Aorta (tissue), 5 donors: ENCODE measurements around the gene SMIM24. TPM values are rescaled to one million over a fixed set of nuclear protein-coding genes. Genes with fewer than 3 reads are reported as not detected.
A peak's percentile ranks its signal among the peaks of the same experiment; 100 is the strongest.

Experiments
- ATAC-seq: fragments of 200-7000 bp; cut with Tn5 transposase; one replicate; pipeline ENCODE4 v1.9.1; 2022; ENCODE audit warnings: moderate library complexity; ENCODE audit not compliant: low FRiP score
- DNase-seq, 2 donors: peaks; one replicate each; pipeline ENCODE4 v3.0.0-alpha.2; 2020
- H3K27ac ChIP-seq, 2 donors: one replicate each; pipeline ENCODE4 v1.5.1; 2013; ENCODE audit warnings: low read length in 2 of 2, mild to moderate bottlenecking in 2 of 2, moderate library complexity in 2 of 2, control low read depth in 1 of 2, inconsistent platforms in 1 of 2, low read depth in 1 of 2
- H3K27me3 ChIP-seq, 2 donors: one replicate each; pipeline ENCODE4 v1.6.1; 2013; ENCODE audit warnings: control low read depth in 1 of 2, low read length in 1 of 2, mild to moderate bottlenecking in 1 of 2, moderate library complexity in 1 of 2; ENCODE audit not compliant: insufficient read depth in 2 of 2, control insufficient read depth in 1 of 2
- H3K36me3 ChIP-seq, 2 donors: one replicate each; pipeline ENCODE4 v1.6.1; 2013; ENCODE audit warnings: control low read depth in 1 of 2, low read length in 1 of 2, mild to moderate bottlenecking in 1 of 2; ENCODE audit not compliant: insufficient read depth in 2 of 2, control insufficient read depth in 1 of 2
- H3K4me1 ChIP-seq, 2 donors: one replicate each; pipeline ENCODE4 v1.6.1; 2013; ENCODE audit warnings: low read length in 2 of 2, control low read depth in 1 of 2, mild to moderate bottlenecking in 1 of 2, moderate library complexity in 1 of 2; ENCODE audit not compliant: insufficient read depth in 2 of 2, control insufficient read depth in 1 of 2
- H3K4me3 ChIP-seq, 2 donors: one replicate each; pipeline ENCODE4 v1.5.1; 2013; ENCODE audit warnings: low read length in 2 of 2, control low read depth in 1 of 2, mild to moderate bottlenecking in 1 of 2
- H3K9me3 ChIP-seq: one replicate; pipeline ENCODE4 v1.6.1; 2013; ENCODE audit warnings: mild to moderate bottlenecking, low read length; ENCODE audit not compliant: control insufficient read depth
- WGBS, 2 donors: extraction: QIAGEN DNeasy Blood & Tissue Kit; methylation state at CpG; one replicate each; pipeline ENCODE4 v1.1.7; 2013; 5-methylcytosine and 5-hydroxymethylcytosine counted together
- intact Hi-C, 2 donors: fragments of 100-400 bp; cut with DNase I; formaldehyde crosslinking; loops; one replicate each; pipeline versions ENCODE4 v1.14.2 to v1.15.0; 2022
- polyA plus RNA-seq, 2 donors: library from polyadenylated mRNA; stranded (reverse); fragments of 200-250 nt; gene quantifications; one replicate each; pipeline ENCODE4 v1.2.3, GENCODE V29; 2013
- total RNA-seq, 2 donors: library from RNA; stranded (reverse); fragmentation: NEBNext Ultra II Directional; extraction: Animal tissue kit (Norgen Biotek cat#: 25700); gene quantifications; one replicate each; pipeline ENCODE4 v1.2.1, GENCODE V29; 2021
- donor health status: healthy with polysubstance abuse.
- donor health status: Bipolar disorder and iron deficiency.
- donor health status: DM: no; HTN: no; CAD: no.
- donor health status: DM: no; HTN: no; CAD: no.
- donor health status: DM: yes; HTN: yes; CAD: no.

SMIM24 gene
- total and polyA plus RNA-seq, 4 donors: 0.67 to 62.6 TPM; not detected in 2

DNA sequence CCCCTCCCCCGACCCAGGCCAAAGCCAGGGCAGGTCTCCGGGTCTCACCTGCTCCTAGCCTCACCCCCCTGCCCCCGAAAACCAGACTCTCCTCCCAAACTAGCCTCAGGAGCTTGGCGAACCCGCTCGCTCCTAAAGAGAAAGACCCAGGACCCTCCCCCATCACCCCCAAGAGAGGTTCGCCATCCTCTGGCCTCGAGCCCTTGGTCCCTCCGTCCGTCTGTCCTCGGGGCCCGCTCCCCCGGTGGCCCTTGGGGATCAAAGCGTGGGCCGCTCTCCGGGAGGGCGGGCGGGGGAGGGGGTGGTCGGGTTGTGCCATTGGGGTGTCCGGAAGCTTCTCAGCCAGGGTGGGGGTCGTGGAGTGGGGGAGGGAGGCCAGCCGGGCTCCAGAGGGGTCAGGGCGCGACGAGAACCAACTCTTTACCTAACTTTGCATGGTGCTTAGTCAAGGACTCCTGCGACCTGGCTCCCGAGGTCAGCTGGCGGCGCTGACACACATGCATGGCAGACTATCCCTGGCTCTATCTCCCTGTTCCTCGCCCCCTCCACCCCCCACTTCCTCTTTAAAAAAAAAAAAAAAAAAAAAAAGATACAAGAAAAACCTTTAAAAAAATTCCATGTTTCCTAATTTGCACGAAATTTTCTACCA is 15.6 kb downstream of the SMIM24 start:
- 38 to 52% methylated on average over 27 to 31 of the region's 31 CpGs for WGBS, 2 donors
- Histone ChIP-seq H3K27me3 (no peaks in the 10 kb centered on the region), H3K36me3 (no peaks in the 10 kb centered on the region), H3K4me1 (peaks cover 0 to 2% of the 10 kb centered on the region in 2 donors), H3K27ac (peak overlapping the region in 1 of 2 donors; percentile 22), H3K4me3 (no peak overlapping the region), H3K9me3 (no peaks in the 10 kb centered on the region)
- DNase-seq: peak; percentile 56 to 77
- ATAC-seq: no peak
- intact Hi-C loops: loop anchor here in 1 of 2 donors (5.0 kb wide), 1 partner anchor 32 kb away; no protein-coding TSS in a partner anchor

DNA sequence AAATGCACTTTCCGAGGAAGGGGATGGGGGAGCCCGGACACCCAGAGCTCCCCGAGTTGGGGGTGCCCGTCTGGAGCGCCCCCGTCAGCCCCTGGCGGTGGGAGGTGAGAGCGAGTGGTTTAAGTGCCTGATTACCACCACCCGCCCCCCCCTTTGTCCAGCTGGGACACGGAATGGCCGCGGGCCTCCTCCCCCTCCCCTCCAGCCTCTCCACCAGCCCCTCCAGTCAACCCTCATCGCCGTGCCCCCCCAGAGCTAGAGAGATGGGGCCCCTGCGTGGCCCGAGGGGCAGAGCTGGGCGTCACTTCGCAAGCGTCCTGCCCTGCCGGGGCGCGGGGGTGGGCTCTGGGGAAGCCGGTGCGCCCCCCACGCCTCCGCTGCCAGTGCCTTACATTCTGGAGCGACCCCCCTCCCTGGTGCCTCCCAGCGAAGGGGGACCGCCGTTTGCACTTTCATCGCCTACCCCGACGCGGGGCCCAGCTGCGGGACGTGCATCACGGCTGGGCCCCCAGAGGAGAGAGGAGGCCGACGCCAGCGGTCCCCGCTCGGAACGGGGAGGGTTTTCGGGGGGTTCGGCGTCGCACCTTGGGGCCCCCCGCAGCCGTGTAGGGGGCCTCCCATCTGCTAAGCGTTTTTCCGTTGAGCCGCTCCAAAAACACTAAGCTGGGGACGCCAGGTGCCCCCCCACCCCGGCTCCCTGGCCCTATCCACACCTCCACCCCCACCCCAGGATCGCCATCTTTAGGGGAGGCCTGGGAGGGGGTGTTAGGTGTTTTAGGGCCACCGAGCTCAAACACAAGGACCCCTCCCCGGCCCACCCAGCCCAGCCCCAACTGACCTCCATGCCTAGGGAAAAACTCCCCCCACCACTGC is 16.4 kb downstream of the SMIM24 start:
- ATAC-seq: no peak
- Histone ChIP-seq H3K4me3 (no peak overlapping the region), H3K4me1 (peaks cover 0 to 2% of the 10 kb centered on the region in 2 donors), H3K36me3 (no peaks in the 10 kb centered on the region), H3K9me3 (no peaks in the 10 kb centered on the region), H3K27ac (peak overlapping the region in 1 of 2 donors; percentile 46), H3K27me3 (no peaks in the 10 kb centered on the region)
- WGBS, 2 donors: 65 to 67% methylated on average over 44 to 57 of the region's 57 CpGs
- intact Hi-C loops: no loop called here
- DNase-seq: peak in 1 of 2 donors; percentile 74

GRCh38 chr19:3462991-3463713 is 17.2 kb downstream of the SMIM24 start:
- WGBS, 2 donors: 69% methylated on average over 48 to 58 of the region's 58 CpGs
- DNase-seq: peak; percentile 54 to 75
- no peak overlapping the region for H3K27ac ChIP-seq
- H3K9me3 ChIP-seq: no peaks in the 10 kb centered on the region
- no peak for ATAC-seq
- H3K4me1 ChIP-seq: peaks cover 0 to 2% of the 10 kb centered on the region in 2 donors
- intact Hi-C loops: no loop called here
- no peaks in the 10 kb centered on the region for H3K27me3 ChIP-seq
- H3K36me3 ChIP-seq: no peaks in the 10 kb centered on the region
- no peak overlapping the region for H3K4me3 ChIP-seq

DNA sequence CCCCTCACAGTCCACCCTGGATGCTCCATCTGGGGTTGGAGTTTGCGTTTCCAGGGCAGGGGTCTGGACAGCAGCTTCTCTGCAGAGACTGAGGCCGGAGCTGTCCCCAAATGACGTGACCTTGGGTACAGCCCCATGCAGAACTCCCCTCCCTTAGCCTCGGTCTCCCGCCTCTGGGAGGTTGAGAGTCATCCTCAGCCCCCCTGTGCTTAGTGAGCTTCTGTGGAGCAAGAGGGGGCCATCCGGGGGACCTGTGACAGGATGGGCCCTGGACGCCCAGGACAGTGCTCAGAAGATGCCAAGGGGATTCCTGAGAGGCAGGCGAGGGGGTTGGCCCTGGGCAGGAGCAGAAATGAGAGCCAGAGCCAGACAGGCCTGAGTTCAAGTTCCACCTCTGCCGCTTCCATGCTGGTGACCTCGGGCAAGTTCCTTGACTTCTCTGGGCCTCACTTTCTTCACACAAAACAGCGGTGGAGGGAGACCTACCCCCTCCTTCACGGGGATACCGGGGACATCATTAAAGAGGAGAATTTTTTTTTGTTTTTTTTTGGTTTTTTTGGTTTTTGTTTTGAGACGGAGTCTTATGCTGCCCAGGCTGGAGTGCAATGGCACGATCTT is 20.3 kb downstream of the SMIM24 start:
- peak overlapping the region; percentile 93 to 96 for H3K27ac ChIP-seq
- H3K36me3 ChIP-seq: no peaks in the 10 kb centered on the region
- no peak for DNase-seq
- intact Hi-C loops: loop anchor here (1.0 to 5.0 kb wide), 2 partner anchors 9 to 123 kb away; no protein-coding TSS in a partner anchor
- no peaks in the 10 kb centered on the region for H3K9me3 ChIP-seq
- peak; percentile 6 for ATAC-seq
- peaks cover 0 to 2% of the 10 kb centered on the region in 2 donors for H3K4me1 ChIP-seq
- WGBS, 2 donors: 8 to 15% methylated on average over 15 of the region's 15 CpGs
- H3K4me3 ChIP-seq: no peak overlapping the region
- no peaks in the 10 kb centered on the region for H3K27me3 ChIP-seq

- no peaks in the 10 kb centered on the region for H3K36me3 ChIP-seq
- 2 to 6% methylated on average over 25 to 26 of the region's 26 CpGs for WGBS, 2 donors
- DNase-seq (peak; percentile 96), ATAC-seq (peak; percentile 91)
- no peaks in the 10 kb centered on the region for H3K27me3 ChIP-seq
- H3K9me3 ChIP-seq: no peaks in the 10 kb centered on the region
- H3K4me3 ChIP-seq: no peak overlapping the region
- intact Hi-C loops: loop anchor here (1.0 to 5.0 kb wide), 2 partner anchors 8 to 122 kb away; no protein-coding TSS in a partner anchor
- H3K4me1 ChIP-seq: peaks cover 0 to 2% of the 10 kb centered on the region in 2 donors
- H3K27ac ChIP-seq: peak overlapping the region; percentile 93 to 96
Measured at GRCh38 chr19:3459089-3459881, 21.0 kb downstream of the SMIM24 start.

GRCh38 chr19:3458229-3459088 is 21.9 kb downstream of the SMIM24 start:
- Histone ChIP-seq H3K27ac (peak overlapping the region; percentile 40 to 96), H3K9me3 (no peaks in the 10 kb centered on the region), H3K27me3 (no peaks in the 10 kb centered on the region), H3K4me1 (peaks cover 0 to 2% of the 10 kb centered on the region in 2 donors), H3K4me3 (no peak overlapping the region), H3K36me3 (no peaks in the 10 kb centered on the region)
- intact Hi-C loops: loop anchor here (1.0 to 5.0 kb wide), 2 partner anchors 7 to 121 kb away; no protein-coding TSS in a partner anchor
- 12 to 14% methylated on average over 15 to 19 of the region's 19 CpGs for WGBS, 2 donors
- ATAC-seq: peak; percentile 6
- DNase-seq: peak in 1 of 2 donors; percentile 79
